ENCODE results near the gene WFIKKN2. TPM values are rescaled to one million over a fixed set of nuclear protein-coding genes. Genes with fewer than 3 reads are reported as not detected.

The WFIKKN2 gene
- total and polyA plus RNA-seq, 2 of the 13 experiments (the other 11 are each of a cell fraction or from before 2014, with no cell fraction given) = not detected

GRCh38 chr17:50797135-50797810 lies 38.1 kb upstream of the WFIKKN2 start:
- Histone ChIP-seq H3K4me1 (ENCODE audit: insufficient read depth, low read length) (peaks cover 50% of the 10 kb centered on the region), H3K27ac (ENCODE audit: extremely low read length, insufficient read depth, low read length) (no peak overlapping the region), H3K27me3 (ENCODE audit: control insufficient read depth in 1 of 2, insufficient read depth in 2 of 2, low read length in 2 of 2) (peaks cover 3 to 47% of the 10 kb centered on the region in 2 experiments; a peak in 4 of 5 replicates), H3K9ac (ENCODE audit: insufficient read depth, low read depth, low read length) (no peak overlapping the region), H3K36me3 (replicated peaks in 1 of 2; ENCODE audit: control insufficient read depth in 1 of 2, insufficient read depth in 2 of 2, low read length in 2 of 2) (no peaks in the 10 kb centered on the region), H3K4me3 (replicated peaks in 1 of 3; ENCODE audit: insufficient read depth in 1 of 3, low read depth in 2 of 3, low read length in 3 of 3) (no peak overlapping the region), H3K4me2 (ENCODE audit: low read depth, low read length) (no peak overlapping the region), H3K79me2 (ENCODE audit: insufficient read depth, low read length) (no peaks in the 10 kb centered on the region), H3K9me3 (ENCODE audit: low read length) (no peaks in the 10 kb centered on the region), H2AFZ (ENCODE audit: low read length) (no peak overlapping the region), H4K20me1 (ENCODE audit: insufficient read depth, low read length) (no peaks in the 10 kb centered on the region)
- FAIRE-seq = no peak
- WGBS (ENCODE audit: low lambda C conversion rate) = 32% methylated on average over 11 of the region's 11 CpGs
- TF ChIP-seq ZNF816 (CRISPR knock-in tag; IDR thresholded peaks at IDR 0.05; ENCODE audit: borderline replicate concordance) (no peak), SALL2 (CRISPR knock-in tag; IDR thresholded peaks at IDR 0.05) (no peak), PRDM15 (CRISPR knock-in tag; IDR thresholded peaks at IDR 0.05) (no peak), ZBTB34 (CRISPR knock-in tag; IDR thresholded peaks at IDR 0.05) (no peak), ZNF619 (CRISPR knock-in tag; IDR thresholded peaks at IDR 0.05) (no peak), TCF7 (IDR thresholded peaks at IDR 0.05; ENCODE audit: low read depth) (no peak), ATF4 (CRISPR knock-in tag; IDR thresholded peaks at IDR 0.05) (no peak), ZNF550 (CRISPR knock-in tag; IDR thresholded peaks at IDR 0.05; ENCODE audit: borderline replicate concordance) (no peak), ZNF75D (CRISPR knock-in tag; IDR thresholded peaks at IDR 0.05; ENCODE audit: borderline replicate concordance) (no peak), ZNF232 (CRISPR knock-in tag; IDR thresholded peaks at IDR 0.05; ENCODE audit: borderline replicate concordance) (no peak)
- POLR2A ChIA-PET = no interaction called here
- in situ Hi-C loops (cut with HindIII; ENCODE audit: extremely low pct_ligation_motif_present, low pct_unique_long_range_greater_than_20kb) (no loop called here), intact Hi-C loops (cut with micrococcal nuclease; ENCODE audit: unreplicated experiment) (no loop called here)
- no peak for DNase-seq (ENCODE audit: low spot score)
- CTCF ChIA-PET (ENCODE audit: low intra/inter-chr PET ratio, low total read pairs) = no interaction called here
- no TSS peak for BruUV-seq (replicated peaks)
- ATAC-seq = no peak
